Ovary (tissue), 9 donors: ENCODE measurements around the gene QARS1. TPM values are rescaled to one million over a fixed set of nuclear protein-coding genes. Genes with fewer than 3 reads are reported as not detected.

Experiments used
- DNase-seq, 5 donors: peaks; one replicate each; pipeline ENCODE4 v3.0.0-alpha.2; 2019 to 2020
- H3K27ac ChIP-seq, 2 donors: fragments of 200-600 bp; one replicate each; pipeline versions ENCODE4 v1.5.1 to v1.8.0; 2019 to 2022
- H3K27me3 ChIP-seq: fragments of 200-600 bp; one replicate; pipeline ENCODE4 v1.8.0; 2022
- H3K36me3 ChIP-seq: fragments of 200-600 bp; sonication (generic); one replicate; pipeline ENCODE4 v1.5.1; 2019
- H3K4me1 ChIP-seq: one replicate; pipeline ENCODE4 v1.8.1; 2013; ENCODE audit warnings: mild to moderate bottlenecking, moderate library complexity; ENCODE audit not compliant: insufficient read depth
- H3K4me3 ChIP-seq: fragments of 200-600 bp; sonication (generic); one replicate; pipeline ENCODE4 v1.5.1; 2017
- H3K9me3 ChIP-seq, 2 donors: fragments of 200-600 bp in 1 of 2; sonication (generic) in 1 of 2; one replicate each; pipeline versions ENCODE4 v1.5.1 to v1.8.1; 2013 to 2019; ENCODE audit warnings: mild to moderate bottlenecking in 1 of 2, moderate library complexity in 1 of 2
- EP300 ChIP-seq: sonication (generic); formaldehyde crosslinking; IDR thresholded peaks from one replicate; pipeline ENCODE4 v1.6.1; 2017; ENCODE audit warnings: antibody characterized with exemption
- POLR2A ChIP-seq: fragments of 450-650 bp; IDR thresholded peaks from one replicate; pipeline ENCODE4 v1.6.1; 2017; ENCODE audit warnings: antibody characterized with exemption, mild to moderate bottlenecking, moderate library complexity
- WGBS, 3 donors: extraction: QIAGEN DNeasy Blood & Tissue Kit in 1 of 3; methylation state at CpG; one replicate each; pipeline versions ENCODE4 v1.1.5 to v1.1.7; 2013 to 2017; 5-methylcytosine and 5-hydroxymethylcytosine counted together
- intact Hi-C, 4 donors: fragments of 100-400 bp; cut with DNase I; formaldehyde crosslinking; loops; one replicate each; pipeline versions ENCODE4 v1.11.0 to v1.15.1; 2022 to 2023
- polyA plus RNA-seq, 2 donors: library from polyadenylated mRNA; stranded (reverse); fragments of 200-250 nt in 1 of 2; fragments of 350-450 nt in 1 of 2; fragmentation: Illumina TruSeq in 1 of 2; extraction: RNeasy Lipid Tissue Mini Kit (QIAGEN cat#74804) in 1 of 2; gene quantifications; one replicate each; pipeline ENCODE4 v1.2.3, GENCODE V29; 2013 to 2014
- total RNA-seq, 7 donors: library from RNA; depleted of rRNA in 2 of 7; stranded (reverse); fragments of >200 nt in 2 of 7; fragmentation: NEBNext Ultra II Directional in 3 of 7; extraction: Animal tissue kit (Norgen Biotek cat#: 25700) in 3 of 7; gene quantifications; one replicate each; pipeline versions ENCODE4 v1.1.0 to v1.2.4, GENCODE V29; 2016 to 2023
- TF ChIP-seq, protein P1 (sequence below), 3 donors: fragments of 450-650 bp in 2 of 3; fragments of 200-600 bp in 1 of 3; IDR thresholded peaks; one replicate each; pipeline versions ENCODE4 v1.5.1 to v1.8.0; 2016 to 2022; ENCODE audit warnings: antibody characterized with exemption in 3 of 3, mild to moderate bottlenecking in 1 of 3
- donor health status: DM: no; HTN: no; CAD: no; lungs with moderate emphysema.
- donor health status: DM: no; HTN: no; CAD: no.
- donor health status: Bipolar disorder and iron deficiency.
- donor health status: DM: yes; HTN: yes; CAD: no.
- donor health status: DM: no; HTN: no; CAD: no.
- donor health status: DM: yes; HTN: yes; CAD: no.

The QARS1 gene
- total and polyA plus RNA-seq, 9 donors, result 165 to 293 (median 204) TPM

GRCh38 chr3:49119439-49119838 is 14.9 kb upstream of the QARS1 start:
- Histone ChIP-seq H3K4me3 (no peak overlapping the region), H3K36me3 (no peaks in the 10 kb centered on the region), H3K9me3 (no peaks in the 10 kb centered on the region), H3K27me3 (no peaks in the 10 kb centered on the region), H3K4me1 (peaks cover 7% of the 10 kb centered on the region), H3K27ac (peak overlapping the region in 1 of 2 donors; percentile 83)
- WGBS, 3 donors, result 49 to 55% (median 52%) methylated on average over 3 of the region's 3 CpGs
- DNase-seq, result no peak
- intact Hi-C loops, result loop anchor here in 1 of 4 donors (10.0 kb wide), 1 partner anchor 315 kb away; no protein-coding TSS in a partner anchor
- TF ChIP-seq POLR2A (no peak), EP300 (no peak)
- TF ChIP-seq, protein P1, sequence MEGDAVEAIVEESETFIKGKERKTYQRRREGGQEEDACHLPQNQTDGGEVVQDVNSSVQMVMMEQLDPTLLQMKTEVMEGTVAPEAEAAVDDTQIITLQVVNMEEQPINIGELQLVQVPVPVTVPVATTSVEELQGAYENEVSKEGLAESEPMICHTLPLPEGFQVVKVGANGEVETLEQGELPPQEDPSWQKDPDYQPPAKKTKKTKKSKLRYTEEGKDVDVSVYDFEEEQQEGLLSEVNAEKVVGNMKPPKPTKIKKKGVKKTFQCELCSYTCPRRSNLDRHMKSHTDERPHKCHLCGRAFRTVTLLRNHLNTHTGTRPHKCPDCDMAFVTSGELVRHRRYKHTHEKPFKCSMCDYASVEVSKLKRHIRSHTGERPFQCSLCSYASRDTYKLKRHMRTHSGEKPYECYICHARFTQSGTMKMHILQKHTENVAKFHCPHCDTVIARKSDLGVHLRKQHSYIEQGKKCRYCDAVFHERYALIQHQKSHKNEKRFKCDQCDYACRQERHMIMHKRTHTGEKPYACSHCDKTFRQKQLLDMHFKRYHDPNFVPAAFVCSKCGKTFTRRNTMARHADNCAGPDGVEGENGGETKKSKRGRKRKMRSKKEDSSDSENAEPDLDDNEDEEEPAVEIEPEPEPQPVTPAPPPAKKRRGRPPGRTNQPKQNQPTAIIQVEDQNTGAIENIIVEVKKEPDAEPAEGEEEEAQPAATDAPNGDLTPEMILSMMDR (IDR thresholded peaks at IDR 0.05), result no peak

GRCh38 chr3:49119036-49119435 is 14.5 kb upstream of the QARS1 start:
- no peak overlapping the region for H3K4me3 ChIP-seq
- TF ChIP-seq POLR2A (no peak), EP300 (no peak)
- TF ChIP-seq, protein P1 (IDR thresholded peaks at IDR 0.05), result no peak
- WGBS, 3 donors, result 32 to 37% (median 32%) methylated on average over 8 to 10 of the region's 10 CpGs
- peaks cover 7% of the 10 kb centered on the region for H3K4me1 ChIP-seq
- no peak overlapping the region for H3K27ac ChIP-seq
- peak in 4 of 5 donors; percentile 49 to 80 (median 60) for DNase-seq
- no peaks in the 10 kb centered on the region for H3K36me3 ChIP-seq
- H3K9me3 ChIP-seq, result no peaks in the 10 kb centered on the region
- H3K27me3 ChIP-seq, result no peaks in the 10 kb centered on the region
- intact Hi-C loops, result loop anchor here in 1 of 4 donors (10.0 kb wide), 1 partner anchor 316 kb away; no protein-coding TSS in a partner anchor

- DNase-seq, result no peak
- H3K4me1 ChIP-seq, result no peaks in the 10 kb centered on the region
- TF ChIP-seq POLR2A (no peak), EP300 (no peak)
- TF ChIP-seq, protein P1 (IDR thresholded peaks at IDR 0.05), result no peak
- H3K9me3 ChIP-seq, result no peaks in the 10 kb centered on the region
- no peaks in the 10 kb centered on the region for H3K36me3 ChIP-seq
- no peak overlapping the region for H3K4me3 ChIP-seq
- H3K27me3 ChIP-seq, result no peaks in the 10 kb centered on the region
- no peak overlapping the region for H3K27ac ChIP-seq
- intact Hi-C loops, result loop anchor here in 1 of 4 donors (10.0 kb wide), 1 partner anchor 323 kb away; no protein-coding TSS in a partner anchor
- 76 to 87% (median 78%) methylated on average over 14 of the region's 14 CpGs for WGBS, 3 donors
These were observed 7.7 kb upstream of the QARS1 start for GRCh38 chr3:49112262-49112661.

DNA sequence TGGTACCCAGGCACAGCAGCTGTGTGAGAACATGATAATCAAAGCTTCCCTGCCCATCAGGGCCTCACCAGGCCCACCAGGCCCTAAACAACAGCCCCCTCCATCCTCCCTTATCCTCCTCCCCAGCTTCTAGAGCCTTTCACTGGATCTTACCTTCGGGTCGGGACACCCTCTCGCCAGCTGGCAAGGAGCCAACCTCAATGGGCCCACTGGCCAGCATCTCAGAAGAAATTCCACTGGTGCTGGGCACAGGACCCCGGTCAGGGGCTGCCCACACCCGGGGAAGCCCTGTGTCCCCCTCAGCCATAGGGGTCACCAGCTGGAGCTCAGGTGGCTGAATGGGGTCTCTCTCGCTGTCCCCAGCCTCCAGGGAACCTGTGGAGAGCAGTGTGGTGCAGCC is 6.8 kb upstream of the QARS1 start:
- TF ChIP-seq EP300 (no peak), POLR2A (no peak)
- TF ChIP-seq, protein P1 (IDR thresholded peaks at IDR 0.05), result no peak
- WGBS, 3 donors, result 58 to 67% (median 61%) methylated on average over 6 of the region's 6 CpGs
- intact Hi-C loops, result loop anchor here in 1 of 4 donors (10.0 kb wide), 1 partner anchor 323 kb away; no protein-coding TSS in a partner anchor
- no peak for DNase-seq
- Histone ChIP-seq H3K27me3 (no peaks in the 10 kb centered on the region), H3K4me1 (no peaks in the 10 kb centered on the region), H3K4me3 (no peak overlapping the region), H3K9me3 (no peaks in the 10 kb centered on the region), H3K27ac (no peak overlapping the region), H3K36me3 (no peaks in the 10 kb centered on the region)
